ENCODE measurements around the gene GPR34.
"Not testable (repeated sequence)": the region's sequence is repeated elsewhere in the genome, so short reads cannot be mapped to it uniquely, and the experiment has no call there.

The GPR34 gene

DNA sequence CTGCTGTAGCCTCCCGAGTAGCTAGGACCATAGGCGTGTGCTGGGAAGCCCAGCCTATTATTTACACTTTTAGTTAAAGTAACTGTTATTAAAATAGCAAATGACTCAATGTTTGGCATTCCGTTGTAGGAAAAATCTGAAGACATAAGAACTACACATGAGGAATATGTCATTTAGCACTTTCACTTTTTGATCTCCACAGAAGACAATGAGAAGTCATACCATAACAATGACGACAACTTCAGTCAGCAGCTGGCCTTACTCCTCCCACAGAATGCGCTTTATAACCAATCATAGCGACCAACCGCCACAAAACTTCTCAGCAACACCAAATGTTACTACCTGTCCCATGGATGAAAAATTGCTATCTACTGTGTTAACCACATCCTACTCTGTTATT lies 6.7 kb downstream of the GPR34 start:
- DNase-seq (ENCODE audit: low read depth), result no peak

DNA sequence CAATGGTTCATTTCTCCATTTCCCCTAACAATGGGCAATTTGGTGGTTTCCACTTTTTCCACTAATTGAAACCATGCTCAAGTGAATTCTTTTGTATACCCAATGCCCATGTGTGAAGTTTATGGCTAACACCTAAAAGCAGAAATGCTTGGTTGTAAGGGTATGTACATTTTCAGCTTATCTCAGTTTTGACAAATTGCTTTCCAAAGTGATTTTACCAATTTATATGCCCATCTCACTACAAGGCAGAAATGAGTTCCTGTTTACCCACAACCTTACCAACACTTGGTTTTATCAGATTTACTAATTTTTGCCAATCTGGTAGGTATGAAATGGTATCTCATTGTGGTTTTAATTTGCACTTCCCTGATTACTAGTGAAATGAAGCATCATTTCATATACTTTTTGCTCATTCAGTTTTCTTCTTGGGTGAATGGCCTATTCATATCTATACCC lies 14.8 kb downstream of the GPR34 start:
- DNase-seq (ENCODE audit: low read depth), result no peak

DNA sequence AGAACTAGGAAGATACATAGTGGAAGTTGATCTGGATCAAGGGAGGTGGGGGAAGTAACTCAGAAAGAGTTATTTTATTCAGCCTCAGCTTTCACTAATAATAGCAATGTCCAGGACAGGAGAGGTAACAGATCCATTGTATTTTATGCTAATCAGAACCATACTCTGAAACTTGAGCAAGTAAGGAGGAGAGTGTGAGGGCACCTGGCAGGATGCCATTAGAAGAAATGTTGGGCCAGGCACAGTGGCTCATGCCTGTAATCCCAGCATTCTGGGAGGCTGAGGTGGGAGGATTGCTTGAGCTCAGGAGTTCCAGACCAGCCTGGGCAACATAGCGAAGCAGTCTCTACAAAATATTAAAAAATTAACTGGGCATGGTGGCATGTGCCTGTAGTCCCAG lies 16.3 kb downstream of the GPR34 start:
- DNase-seq (ENCODE audit: low read depth), result no peak

DNA sequence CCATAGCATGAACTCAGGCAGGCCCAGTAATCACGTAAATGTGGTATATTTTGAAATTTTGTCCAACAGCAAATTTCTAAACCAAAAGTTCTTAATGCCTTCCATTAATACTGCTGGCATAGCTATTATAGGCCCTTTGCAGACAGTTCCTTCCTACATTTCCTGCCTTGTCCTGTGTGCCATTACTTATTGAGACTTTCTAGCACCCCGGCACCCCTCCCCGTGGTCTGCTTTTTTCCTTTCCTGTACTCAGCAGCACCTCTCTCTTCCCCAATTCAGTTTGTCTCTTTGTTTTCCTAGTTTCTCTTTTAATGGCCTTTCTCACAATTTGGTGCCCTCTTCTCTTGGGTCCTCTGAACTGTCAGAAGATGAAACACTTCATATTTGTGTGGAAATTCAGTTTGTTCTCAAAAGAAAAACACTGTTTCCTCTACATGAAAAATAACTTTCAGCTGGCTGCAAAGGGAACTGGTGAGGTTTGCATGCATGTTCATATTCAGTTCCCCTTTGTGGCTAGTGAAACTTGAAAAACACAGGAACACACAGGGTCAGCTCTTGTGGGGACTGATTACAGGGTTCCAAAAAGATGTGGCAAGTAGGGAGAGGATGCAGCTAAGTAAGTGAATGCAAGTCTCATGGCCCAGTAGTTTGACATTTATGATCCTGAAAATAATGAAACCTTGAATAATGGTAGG lies 17.1 kb downstream of the GPR34 start:
- no peak for DNase-seq (ENCODE audit: low read depth)

DNA sequence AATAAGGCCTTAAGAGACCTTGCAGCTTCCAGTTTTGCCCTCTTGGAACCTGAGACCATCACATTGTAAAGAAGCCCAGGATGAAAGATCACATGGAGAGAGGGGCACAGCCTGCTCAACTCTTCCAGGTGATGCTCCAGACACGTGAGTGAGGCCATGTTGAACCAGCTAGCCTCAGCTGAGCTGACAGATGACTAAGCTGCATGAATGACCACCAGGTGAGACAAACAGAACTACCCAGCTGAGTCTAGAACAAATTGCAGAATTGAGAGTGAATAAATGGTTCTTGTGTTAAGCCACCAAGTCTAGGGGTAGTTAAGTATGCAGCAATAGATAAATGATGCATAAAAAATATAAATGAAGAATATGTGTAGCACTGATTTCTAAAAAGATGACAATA lies 18.4 kb downstream of the GPR34 start:
- DNase-seq (ENCODE audit: low read depth), result no peak

DNA sequence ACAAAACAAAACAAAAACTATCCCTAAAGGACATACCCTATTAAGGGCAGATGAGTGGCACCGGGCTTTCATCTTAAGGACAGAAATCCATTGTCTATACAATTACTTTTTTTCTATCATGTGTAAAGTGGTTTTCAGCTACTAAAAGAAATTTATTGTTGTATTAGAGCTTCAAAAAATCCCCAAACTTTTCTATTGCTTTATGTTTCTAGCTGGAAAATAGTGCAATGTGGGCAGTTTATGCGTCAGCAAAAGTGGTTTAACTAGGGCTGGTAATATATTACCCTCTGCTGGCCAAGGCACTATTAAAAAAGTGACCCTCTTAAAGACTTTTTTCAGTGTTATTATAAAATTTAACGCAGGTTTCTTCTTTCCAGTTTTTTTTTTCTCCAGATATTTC lies 19.7 kb downstream of the GPR34 start:
- no peak for DNase-seq (ENCODE audit: low read depth)

DNA sequence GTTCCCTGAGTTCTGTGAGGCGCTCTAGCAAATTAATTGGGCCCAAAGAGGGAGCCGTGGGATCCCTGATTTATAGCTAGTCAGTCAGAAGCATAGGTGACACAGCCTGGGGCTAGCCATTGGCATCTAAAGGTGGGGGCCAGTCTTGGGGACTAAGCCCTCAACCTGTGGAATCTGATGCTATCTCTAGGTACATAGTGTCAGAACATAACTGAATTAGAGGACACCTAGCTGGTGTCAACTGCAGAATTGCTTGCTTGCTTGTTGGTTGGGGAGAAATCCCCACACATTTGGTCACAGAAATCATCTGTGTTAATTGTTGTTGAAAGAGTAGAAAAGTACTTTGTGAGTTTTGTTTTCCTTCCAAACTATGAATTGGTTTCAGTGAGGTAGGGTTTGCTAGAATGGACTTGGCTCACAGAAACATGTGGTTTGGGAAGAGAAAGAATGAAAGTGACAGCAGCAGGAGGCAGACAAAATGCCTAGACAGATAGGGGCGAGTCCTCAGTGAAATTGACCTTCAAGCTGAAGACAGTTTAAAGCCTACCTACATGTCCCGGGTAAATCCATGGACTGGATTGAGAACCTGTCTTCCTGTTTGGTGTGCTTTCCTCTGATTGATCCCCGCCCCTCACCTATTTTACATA lies 22.4 kb downstream of the GPR34 start:
- DNase-seq (ENCODE audit: low read depth), result no peak

DNA sequence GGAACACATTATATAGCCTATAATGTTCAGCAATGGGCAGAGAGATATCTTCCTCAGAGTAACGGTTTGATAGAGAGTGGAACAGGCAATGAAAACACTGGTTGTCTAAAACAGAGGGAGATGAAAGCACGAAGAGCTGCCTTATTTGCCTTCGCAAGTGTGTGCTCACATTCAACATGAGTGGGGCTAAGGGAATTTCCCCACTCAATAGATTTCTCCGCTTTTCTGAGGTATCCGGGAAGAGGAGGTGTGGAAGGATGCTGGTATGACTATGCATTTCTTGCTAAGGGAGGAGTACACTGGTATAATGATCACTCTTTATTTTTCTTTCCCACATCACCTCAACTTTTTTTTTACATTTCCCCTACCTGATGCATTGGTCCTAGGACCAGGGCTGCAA lies 27.4 kb downstream of the GPR34 start:
- DNase-seq (ENCODE audit: low read depth), result no peak

DNA sequence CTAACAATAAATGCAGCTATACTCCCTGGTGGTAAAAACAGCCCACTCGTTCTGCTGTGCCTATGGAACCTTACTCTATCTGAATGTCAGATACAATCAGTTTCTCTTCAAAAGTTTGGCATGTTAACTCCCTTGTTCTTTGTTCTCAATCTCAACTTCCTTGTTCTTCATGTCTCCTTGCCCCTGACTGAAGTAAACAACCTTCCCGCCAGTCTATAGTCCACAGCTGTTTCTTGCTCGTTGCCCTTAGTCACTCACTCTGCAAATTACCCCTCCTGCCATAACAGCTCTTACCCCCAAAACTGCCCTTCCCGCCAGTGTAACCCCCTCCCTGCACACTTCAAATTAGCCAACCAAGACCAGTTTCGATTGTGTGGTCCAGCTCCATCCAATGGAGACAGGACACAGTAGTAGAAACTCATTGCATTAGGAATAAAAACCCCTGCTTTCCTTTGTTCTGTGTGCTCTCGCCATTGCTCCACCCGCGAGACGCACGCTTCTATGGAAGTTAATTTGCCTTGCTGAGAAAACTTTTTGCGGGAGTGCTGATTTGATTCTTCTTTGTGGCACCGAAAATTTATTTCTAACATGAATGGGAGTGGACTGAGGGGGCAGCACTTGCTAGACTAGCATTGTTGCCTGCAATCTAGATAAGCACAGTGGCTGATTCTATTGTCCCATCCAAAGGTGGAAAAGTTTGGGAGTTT lies 28.1 kb downstream of the GPR34 start:
- DNase-seq (ENCODE audit: low read depth), result no peak

DNA sequence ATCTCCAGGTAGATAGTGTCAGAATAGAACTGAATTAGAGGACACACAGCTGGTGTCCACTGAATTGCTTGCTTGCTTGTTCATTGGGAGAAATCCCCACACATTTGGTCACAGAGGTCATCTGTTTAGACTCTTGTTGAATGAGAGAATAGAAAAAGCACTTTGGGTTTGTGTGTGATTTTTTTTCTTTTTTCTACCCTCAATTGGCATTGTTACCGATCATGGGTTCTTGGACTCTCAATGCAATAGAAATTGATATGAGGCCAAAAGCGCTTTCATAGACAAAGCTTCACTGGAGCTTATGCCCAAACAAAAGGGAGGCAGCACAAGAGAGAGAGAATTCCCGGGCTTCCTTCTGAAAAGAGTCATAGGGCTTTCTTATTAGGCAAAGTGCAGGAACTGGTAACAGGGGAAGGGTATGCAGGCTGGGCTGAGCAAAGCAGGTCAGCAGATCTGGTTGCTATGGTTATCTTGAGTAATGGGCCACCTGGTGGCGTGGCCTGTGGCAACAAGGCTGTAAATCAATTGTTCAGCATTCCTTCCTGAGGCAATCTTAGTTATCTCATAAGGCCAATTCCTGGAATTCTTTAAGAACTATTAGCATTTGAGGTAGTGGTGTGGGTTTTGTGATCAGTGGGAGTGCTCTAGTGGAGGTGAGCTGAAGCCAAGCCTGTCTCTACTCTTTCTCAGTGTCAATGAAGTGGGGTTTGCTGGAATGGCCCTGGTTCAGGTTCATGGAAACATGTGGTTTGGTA lies 29.9 kb downstream of the GPR34 start:
- DNase-seq (ENCODE audit: low read depth), result no peak

DNA sequence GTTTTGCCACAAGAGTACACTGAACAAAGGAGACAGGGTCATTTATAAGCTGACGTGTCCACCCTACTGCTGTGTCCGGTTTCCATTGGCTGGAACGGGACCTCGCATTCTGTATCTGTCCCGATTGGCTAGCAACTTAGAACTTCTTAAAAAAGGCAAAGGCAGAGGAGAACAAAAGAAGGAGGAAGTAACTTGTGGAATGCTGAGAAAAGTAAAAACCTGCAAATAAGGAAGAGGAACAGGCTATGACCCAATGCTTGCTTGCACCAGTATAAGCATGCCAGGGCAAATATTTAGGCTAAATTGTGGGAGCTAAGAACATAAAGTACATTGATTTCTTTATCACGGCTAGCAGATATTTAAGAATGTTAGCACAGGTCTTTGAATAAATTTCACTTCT lies 30.8 kb downstream of the GPR34 start:
- not testable (repeated sequence) for DNase-seq (ENCODE audit: low read depth)

DNA sequence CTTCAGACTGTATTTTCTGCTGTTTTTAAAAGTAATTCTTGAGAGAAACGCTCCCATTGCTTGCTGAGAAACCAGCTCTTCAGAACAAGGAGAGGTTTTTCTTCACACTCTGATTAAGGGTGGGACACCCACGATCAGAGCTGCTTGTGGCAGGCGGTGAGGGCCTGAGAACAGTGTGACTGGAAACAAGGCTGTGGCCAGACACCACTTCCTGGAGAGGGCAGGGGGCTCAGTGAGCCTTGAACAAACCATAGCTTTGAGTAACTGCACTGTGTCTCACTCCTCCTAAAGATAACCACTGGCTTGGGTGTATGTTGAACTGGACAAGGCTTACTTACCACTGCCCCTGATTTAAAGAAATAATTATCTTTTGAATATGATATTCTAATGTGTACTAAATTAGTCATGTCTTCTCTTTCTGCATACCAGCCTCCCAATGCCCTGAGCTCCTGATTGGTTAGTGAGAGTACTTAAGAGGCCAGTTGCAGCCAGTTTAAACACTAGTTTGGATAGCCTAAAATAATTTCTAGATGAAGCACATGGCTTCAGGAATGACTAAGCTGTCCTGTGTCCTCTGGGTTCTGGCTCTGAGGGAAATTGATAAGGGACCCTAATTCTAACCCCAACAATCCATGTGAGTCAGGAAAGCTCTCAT lies 31.5 kb downstream of the GPR34 start:
- no peak for DNase-seq (ENCODE audit: low read depth)

DNA sequence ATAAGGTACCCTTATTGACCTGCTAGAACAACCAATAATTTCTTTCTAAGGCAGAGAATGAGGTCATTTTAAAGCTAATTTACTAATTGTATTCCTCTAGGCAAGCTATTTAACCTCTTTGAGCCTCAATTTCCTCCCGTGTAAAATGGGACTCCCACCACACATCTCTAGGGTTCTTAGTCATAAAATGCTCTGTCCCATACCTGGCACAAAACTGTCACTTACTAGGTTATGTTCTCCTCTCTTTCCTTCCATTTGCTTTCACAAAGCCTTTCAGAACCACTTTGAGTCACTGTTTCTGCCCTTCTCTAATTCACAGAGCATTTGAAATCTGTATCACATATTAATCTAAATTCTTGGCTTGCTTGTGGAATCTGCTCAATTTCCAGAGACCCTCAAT lies 32.8 kb downstream of the GPR34 start:
- DNase-seq (ENCODE audit: low read depth), result no peak

DNA sequence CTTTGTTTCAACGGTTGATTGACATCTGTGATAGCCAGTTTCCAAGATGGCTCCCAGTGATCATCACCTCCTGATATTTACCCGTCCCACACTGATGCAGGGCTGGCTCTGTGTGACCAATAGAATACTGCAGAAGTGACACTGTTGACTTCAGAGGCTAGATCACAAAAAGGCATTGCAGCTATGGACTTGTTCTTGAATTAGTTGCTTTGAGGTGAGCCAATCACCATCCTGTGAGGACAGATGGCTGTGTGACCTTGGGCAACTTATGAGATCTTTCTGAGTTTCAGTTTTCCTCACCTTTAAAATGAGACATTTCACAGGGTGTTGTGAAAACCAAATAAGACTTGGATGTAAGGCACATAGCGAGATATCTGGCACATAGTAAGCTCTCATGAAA lies 33.4 kb downstream of the GPR34 start:
- no peak for DNase-seq (ENCODE audit: low read depth)

DNA sequence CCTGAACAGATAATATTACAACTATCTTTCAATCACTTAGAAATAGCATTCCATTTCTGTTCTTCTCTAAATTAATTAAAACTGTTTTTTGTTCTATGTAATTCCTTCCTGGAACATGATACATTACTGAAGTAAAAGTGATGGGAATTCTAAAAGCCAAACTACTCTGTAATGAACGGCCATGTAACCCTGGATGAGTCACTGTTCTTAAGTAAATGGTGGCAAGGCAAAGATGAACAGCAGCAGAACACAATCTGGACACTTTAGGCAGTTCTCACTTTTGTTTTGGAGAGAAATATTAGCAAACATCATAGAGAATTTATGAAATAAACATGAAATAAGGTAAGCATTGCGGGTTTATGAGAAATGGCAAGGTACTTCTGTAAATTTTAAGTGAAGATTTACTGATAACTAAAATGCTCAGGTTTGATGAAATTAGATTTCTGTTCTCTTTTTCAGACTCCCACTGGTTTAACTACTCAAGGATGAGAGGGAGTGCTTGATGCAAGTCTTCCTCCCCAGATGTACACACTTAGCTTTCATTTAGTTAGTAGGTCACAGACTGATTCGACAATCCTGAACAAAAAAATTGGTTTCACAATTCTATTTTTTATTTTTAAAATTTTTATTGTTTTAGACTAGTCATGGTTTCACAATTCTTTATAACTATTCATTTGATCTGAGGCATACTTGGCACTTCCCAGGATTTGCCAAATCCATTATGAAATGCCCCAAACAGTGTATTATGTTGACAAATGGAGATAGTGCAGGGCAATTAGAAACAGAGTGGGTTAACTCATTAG lies 34.2 kb downstream of the GPR34 start:
- no peak for DNase-seq (ENCODE audit: low read depth)

DNA sequence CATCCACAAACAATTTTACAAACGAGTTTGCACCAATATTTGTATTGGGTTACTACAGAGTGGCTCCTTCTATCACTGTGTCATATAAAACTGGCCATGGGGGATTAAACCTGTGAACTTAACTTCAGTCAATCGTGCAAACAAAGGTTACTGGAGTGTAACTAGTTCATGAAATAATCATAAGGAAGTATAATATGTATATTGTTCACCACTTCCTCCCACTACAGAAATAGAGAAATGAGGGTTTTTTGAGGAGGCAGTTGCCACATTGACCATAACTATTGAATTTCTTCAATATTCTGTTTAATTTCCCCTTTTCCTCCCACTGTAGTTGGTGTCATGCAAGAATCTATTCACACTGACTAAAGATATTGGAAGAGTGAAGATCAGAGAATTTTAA lies 35.1 kb downstream of the GPR34 start, which contains the start of gene GPR82:
Gene GPR82 (plus strand): TSS at position 356 of the 400 bp plus-strand sequence. CDS start 2,846 bp downstream, outside the sequence.
- DNase-seq (ENCODE audit: low read depth), result no peak

DNA sequence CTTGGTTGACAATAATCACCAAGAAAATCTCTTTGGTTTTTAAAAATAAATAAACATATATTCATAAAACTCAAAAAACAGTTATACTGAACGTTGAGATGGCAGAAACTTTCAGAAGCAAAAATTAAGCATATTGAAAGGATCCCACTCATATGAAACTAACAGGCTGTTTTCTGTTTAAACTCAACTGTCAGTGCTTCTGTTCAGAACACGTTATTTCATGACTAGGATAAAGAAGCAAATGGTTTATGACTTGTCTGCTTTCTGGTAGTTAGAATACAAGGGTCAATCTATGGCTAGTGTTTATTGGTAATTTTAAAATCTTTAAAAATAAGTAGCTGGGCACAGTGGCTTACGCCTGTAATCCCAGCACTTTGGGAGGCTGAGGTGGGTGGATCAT lies 39.4 kb downstream of the GPR34 start:
- DNase-seq (ENCODE audit: low read depth), result no peak

DNA sequence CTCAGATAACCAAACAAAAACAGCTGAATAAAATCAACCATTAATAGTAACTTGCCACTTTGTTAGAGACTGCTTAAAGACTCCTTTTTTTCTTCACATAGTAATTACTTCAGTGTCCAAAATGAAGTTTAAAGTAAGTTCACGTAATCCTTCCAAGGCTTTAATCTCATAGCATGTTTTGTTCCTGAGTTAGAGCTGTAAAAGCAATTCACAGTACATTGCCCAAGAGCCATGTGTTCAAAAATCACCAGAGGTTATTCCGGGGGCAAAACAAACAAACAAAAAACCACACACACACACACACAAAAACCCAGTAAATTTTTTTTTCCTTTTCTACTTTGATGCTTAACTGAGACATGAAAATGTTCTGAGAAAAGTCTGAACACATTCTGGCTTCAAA lies 41.3 kb downstream of the GPR34 start:
- no peak for DNase-seq (ENCODE audit: low read depth)

DNA sequence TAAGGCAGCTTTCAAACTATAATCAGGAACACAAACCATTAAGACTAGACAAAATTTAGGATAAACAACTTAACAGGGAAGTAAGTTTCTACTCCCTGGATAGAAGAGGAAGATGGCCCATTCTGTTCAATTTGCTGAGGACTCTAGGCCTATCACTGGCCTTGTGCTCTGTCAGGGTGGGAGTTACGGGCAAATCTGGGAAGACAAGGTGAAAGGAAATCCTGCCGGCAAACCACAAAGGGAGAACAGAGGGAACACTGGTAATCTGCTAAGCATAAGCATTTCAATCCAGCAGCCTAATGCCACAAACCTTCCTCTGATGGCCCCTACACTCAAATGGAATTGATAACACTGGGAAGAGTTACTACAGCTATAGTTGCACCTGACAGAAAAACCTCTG lies 43.5 kb downstream of the GPR34 start:
- no peak for DNase-seq (ENCODE audit: low read depth)

DNA sequence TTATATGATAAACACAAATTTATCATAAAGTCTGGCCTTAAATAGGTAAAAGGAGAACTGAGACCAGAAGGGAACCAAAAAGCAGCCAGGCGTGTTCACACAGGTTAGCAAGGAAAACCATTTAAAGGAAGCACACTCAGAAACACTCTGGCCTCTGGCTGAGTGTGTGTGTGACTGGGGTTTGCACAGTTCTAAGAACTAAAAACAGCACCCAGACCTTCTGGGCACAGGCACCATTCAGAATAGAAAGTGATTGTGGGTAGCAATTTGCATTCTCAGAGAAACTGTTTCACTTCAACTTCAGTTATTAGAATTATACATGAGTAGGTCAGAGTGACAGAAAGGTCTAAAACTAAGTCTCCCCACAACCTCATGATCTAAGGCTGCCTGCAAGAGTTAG lies 45.2 kb downstream of the GPR34 start:
- DNase-seq (ENCODE audit: low read depth), result no peak

DNA sequence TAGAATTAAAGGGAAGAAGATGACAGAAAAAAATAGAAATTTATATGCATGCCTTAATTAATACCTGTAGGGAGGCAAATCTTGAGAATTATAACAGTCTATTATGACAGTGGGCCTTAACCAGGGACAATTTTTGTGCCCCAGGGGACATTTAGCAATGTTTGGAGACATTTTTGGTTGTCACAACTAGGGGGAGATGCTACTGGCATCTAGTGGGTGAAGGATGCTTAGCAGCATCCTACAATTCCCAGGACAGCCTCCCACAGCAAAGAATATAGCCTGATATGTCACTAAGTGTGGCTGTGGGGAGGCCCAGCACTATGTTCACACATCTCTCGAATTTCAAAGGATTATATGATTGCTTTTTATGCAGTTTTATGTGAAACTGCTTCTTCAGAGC lies 45.8 kb downstream of the GPR34 start:
- DNase-seq (ENCODE audit: low read depth), result no peak

Data from fibroblast of the conjunctiva (primary cell).